ENCODE results near the gene DMD. TPM values are rescaled to one million over a fixed set of nuclear protein-coding genes. Genes with fewer than 3 reads are reported as not detected.

Gene DMD
- total RNA-seq, 1 donor from 2014 or later = 22.2 TPM

DNA sequence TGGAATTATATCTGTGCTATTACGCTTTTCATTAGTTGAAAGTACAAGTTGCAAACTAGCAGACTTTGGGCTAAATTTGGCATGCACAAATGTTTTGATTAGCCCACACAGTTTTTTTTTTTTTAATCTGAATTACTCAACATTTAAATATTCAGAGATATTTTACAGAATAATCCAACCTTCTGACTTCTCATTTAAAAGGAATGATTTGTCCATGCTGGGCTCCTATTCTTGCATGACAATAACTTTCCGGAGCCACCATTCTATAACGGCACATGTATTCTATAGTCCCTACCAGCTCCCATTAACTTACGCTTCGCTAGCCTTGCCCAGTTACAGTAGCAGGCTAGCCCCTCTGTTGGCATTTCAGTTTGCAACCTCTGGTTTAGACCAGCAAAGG lies 1920.2 kb downstream of the DMD start:
- Histone ChIP-seq H3K27ac (ENCODE audit: low read depth, low read length) (no peak overlapping the region), H3K27me3 (ENCODE audit: insufficient read depth, low read length) (no peaks in the 10 kb centered on the region), H3K4me1 (ENCODE audit: insufficient read depth, low read length) (no peaks in the 10 kb centered on the region), H4K20me1 (ENCODE audit: insufficient read depth, low read length) (no peaks in the 10 kb centered on the region), H3K36me3 (ENCODE audit: insufficient read depth, low read length) (no peaks in the 10 kb centered on the region), H3K4me2 (ENCODE audit: low read length) (no peak overlapping the region), H3K79me2 (ENCODE audit: insufficient read depth, low read length) (no peaks in the 10 kb centered on the region), H3K4me3 (ENCODE audit: insufficient read depth, low read depth, low read length) (no peak overlapping the region), H3K9me3 (ENCODE audit: insufficient read depth, low read depth, low read length) (no peaks in the 10 kb centered on the region), H3K9ac (ENCODE audit: low read length) (no peak overlapping the region), H2AFZ (ENCODE audit: low read depth, low read length) (no peak overlapping the region)
- Mint-ChIP-seq H3K27ac (ENCODE audit: unreplicated experiment) (no peak overlapping the region), H3K9me3 (ENCODE audit: unreplicated experiment) (no peaks in the 10 kb centered on the region), H3K4me1 (ENCODE audit: low read depth, unreplicated experiment) (no peaks in the 10 kb centered on the region), H3K27me3 (ENCODE audit: low read depth, unreplicated experiment) (no peaks in the 10 kb centered on the region), H3K4me3 (ENCODE audit: unreplicated experiment) (no peak overlapping the region), H3K36me3 (ENCODE audit: low read depth, unreplicated experiment) (no peaks in the 10 kb centered on the region)
- DNase-seq (ENCODE audit: low read depth) (peak; percentile 22), FAIRE-seq (peak; percentile 13)
- TF ChIP-seq, protein P1, sequence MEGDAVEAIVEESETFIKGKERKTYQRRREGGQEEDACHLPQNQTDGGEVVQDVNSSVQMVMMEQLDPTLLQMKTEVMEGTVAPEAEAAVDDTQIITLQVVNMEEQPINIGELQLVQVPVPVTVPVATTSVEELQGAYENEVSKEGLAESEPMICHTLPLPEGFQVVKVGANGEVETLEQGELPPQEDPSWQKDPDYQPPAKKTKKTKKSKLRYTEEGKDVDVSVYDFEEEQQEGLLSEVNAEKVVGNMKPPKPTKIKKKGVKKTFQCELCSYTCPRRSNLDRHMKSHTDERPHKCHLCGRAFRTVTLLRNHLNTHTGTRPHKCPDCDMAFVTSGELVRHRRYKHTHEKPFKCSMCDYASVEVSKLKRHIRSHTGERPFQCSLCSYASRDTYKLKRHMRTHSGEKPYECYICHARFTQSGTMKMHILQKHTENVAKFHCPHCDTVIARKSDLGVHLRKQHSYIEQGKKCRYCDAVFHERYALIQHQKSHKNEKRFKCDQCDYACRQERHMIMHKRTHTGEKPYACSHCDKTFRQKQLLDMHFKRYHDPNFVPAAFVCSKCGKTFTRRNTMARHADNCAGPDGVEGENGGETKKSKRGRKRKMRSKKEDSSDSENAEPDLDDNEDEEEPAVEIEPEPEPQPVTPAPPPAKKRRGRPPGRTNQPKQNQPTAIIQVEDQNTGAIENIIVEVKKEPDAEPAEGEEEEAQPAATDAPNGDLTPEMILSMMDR (IDR thresholded peaks at IDR 0.05; ENCODE audit: insufficient read depth, low read depth, low read length) = no peak
- no peak for TF ChIP-seq EZH2 (IDR thresholded peaks at IDR 0.05; ENCODE audit: insufficient read depth, low read length)

DNA sequence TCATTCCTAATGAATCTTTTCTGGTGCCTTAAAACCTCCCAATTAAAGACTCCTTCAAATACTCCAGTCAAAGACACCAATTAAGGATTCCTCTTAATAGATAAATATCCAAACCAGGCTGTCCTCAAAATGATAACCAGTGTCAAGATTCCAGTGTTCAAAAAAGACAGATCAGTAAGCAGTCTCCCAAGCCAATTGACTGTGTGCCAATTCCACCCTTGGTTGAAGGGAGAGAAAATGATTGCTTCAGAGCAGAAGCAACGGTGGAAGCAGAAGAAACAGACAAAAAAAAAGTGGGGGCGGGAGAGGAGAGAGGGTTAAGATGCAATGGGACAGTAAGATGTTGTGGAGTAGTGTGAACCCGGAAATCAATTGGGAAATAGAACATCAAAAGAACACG lies 1923.5 kb downstream of the DMD start:
- Mint-ChIP-seq H3K4me3 (ENCODE audit: unreplicated experiment) (no peak overlapping the region), H3K27ac (ENCODE audit: unreplicated experiment) (no peak overlapping the region), H3K9me3 (ENCODE audit: unreplicated experiment) (no peaks in the 10 kb centered on the region), H3K4me1 (ENCODE audit: low read depth, unreplicated experiment) (no peaks in the 10 kb centered on the region), H3K27me3 (ENCODE audit: low read depth, unreplicated experiment) (no peaks in the 10 kb centered on the region), H3K36me3 (ENCODE audit: low read depth, unreplicated experiment) (no peaks in the 10 kb centered on the region)
- Histone ChIP-seq H3K79me2 (ENCODE audit: insufficient read depth, low read length) (no peaks in the 10 kb centered on the region), H3K4me1 (ENCODE audit: insufficient read depth, low read length) (no peaks in the 10 kb centered on the region), H3K4me2 (ENCODE audit: low read length) (no peak overlapping the region), H3K9me3 (ENCODE audit: insufficient read depth, low read depth, low read length) (no peaks in the 10 kb centered on the region), H3K27ac (ENCODE audit: low read depth, low read length) (no peak overlapping the region), H3K36me3 (ENCODE audit: insufficient read depth, low read length) (no peaks in the 10 kb centered on the region), H2AFZ (ENCODE audit: low read depth, low read length) (no peak overlapping the region), H3K9ac (ENCODE audit: low read length) (no peak overlapping the region), H3K4me3 (ENCODE audit: insufficient read depth, low read depth, low read length) (no peak overlapping the region), H3K27me3 (ENCODE audit: insufficient read depth, low read length) (no peaks in the 10 kb centered on the region), H4K20me1 (ENCODE audit: insufficient read depth, low read length) (no peaks in the 10 kb centered on the region)
- no peak for TF ChIP-seq EZH2 (IDR thresholded peaks at IDR 0.05; ENCODE audit: insufficient read depth, low read length)
- TF ChIP-seq, protein P1 (IDR thresholded peaks at IDR 0.05; ENCODE audit: insufficient read depth, low read depth, low read length) = no peak
- FAIRE-seq (no peak), DNase-seq (ENCODE audit: low read depth) (no peak)

DNA sequence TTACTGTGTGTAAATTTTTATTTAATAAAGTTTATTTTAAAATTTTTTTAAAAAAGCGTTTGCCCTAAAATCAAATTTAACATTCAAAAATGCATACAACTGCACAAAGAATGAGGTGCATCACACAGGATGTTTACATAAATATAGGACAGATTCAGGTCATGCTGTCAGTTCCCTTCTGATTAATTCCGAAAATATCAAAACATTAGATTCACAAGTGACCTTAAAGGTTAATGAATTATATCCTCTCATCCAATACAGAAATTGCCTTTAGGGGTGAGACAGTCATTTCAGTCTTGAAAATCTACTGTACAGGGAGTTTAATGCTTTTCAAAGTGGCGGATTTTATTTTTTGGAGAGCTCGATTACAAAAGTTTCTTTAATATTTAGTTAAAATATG lies 1930.8 kb downstream of the DMD start:
- H3K4me1 ChIP-seq (ENCODE audit: insufficient read depth, low read length) = no peaks in the 10 kb centered on the region
- H3K79me2 ChIP-seq (ENCODE audit: insufficient read depth, low read length) = no peaks in the 10 kb centered on the region
- FAIRE-seq (peak; percentile 85), DNase-seq (ENCODE audit: low read depth) (no peak)
- H3K9me3 ChIP-seq (ENCODE audit: insufficient read depth, low read depth, low read length) = no peaks in the 10 kb centered on the region
- no peak overlapping the region for H2AFZ ChIP-seq (ENCODE audit: low read depth, low read length)
- no peak overlapping the region for H3K4me3 Mint-ChIP-seq (ENCODE audit: unreplicated experiment)
- H3K27me3 Mint-ChIP-seq (ENCODE audit: low read depth, unreplicated experiment) = no peaks in the 10 kb centered on the region
- no peaks in the 10 kb centered on the region for H4K20me1 ChIP-seq (ENCODE audit: insufficient read depth, low read length)
- no peaks in the 10 kb centered on the region for H3K27me3 ChIP-seq (ENCODE audit: insufficient read depth, low read length)
- TF ChIP-seq, protein P1 (IDR thresholded peaks at IDR 0.05; ENCODE audit: insufficient read depth, low read depth, low read length) = no peak
- no peak for TF ChIP-seq EZH2 (IDR thresholded peaks at IDR 0.05; ENCODE audit: insufficient read depth, low read length)
- H3K4me1 Mint-ChIP-seq (ENCODE audit: low read depth, unreplicated experiment) = no peaks in the 10 kb centered on the region
- H3K36me3 ChIP-seq (ENCODE audit: insufficient read depth, low read length) = no peaks in the 10 kb centered on the region
- H3K9me3 Mint-ChIP-seq (ENCODE audit: unreplicated experiment) = no peaks in the 10 kb centered on the region
- H3K36me3 Mint-ChIP-seq (ENCODE audit: low read depth, unreplicated experiment) = no peaks in the 10 kb centered on the region
- H3K27ac Mint-ChIP-seq (ENCODE audit: unreplicated experiment) = no peak overlapping the region
- no peak overlapping the region for H3K4me2 ChIP-seq (ENCODE audit: low read length)
- no peak overlapping the region for H3K4me3 ChIP-seq (ENCODE audit: insufficient read depth, low read depth, low read length)
- H3K27ac ChIP-seq (ENCODE audit: low read depth, low read length) = no peak overlapping the region
- H3K9ac ChIP-seq (ENCODE audit: low read length) = no peak overlapping the region

Measured in astrocyte (in vitro differentiated cells and primary cell).